ENCODE measurements around the gene SRD5A1. TPM values are rescaled to one million over a fixed set of nuclear protein-coding genes. Genes with fewer than 3 reads are reported as not detected.

SRD5A1 gene
- total RNA-seq, 4 donors from 2014 or later, result 3.0 to 7.5 (median 5.0) TPM

DNA sequence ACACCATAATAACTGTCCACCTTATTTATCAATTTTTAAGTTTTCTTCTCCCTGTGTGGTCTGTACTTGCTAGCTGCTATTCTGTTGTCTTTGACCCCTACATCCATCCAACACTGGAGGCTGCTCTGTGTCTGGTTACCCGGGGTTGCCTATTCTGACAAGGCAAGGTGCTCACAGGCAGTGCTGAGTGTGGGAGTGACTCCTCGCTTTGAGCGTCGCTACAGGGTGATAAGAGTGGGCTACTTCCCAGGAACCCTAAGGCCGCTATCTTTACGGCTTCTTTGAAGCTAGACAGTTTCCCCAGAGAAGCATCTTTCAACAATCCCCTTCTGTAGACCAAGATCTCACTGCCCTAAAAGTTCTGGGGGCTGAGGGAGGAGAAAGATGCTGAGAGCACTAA, 35.7 kb upstream of the SRD5A1 start:
- Histone ChIP-seq H3K27me3 (no peaks in the 10 kb centered on the region), H3K4me3 (replicated peaks in 1 of 3) (no peak overlapping the region), H3K27ac (no peak overlapping the region), H3K36me3 (peaks cover 32 to 46% of the 10 kb centered on the region in 2 donors), H3K9me3 (no peaks in the 10 kb centered on the region), H3K4me1 (no peaks in the 10 kb centered on the region)
- no peak for DNase-seq
- no peak for TF ChIP-seq POLR2A (IDR thresholded peaks at IDR 0.05)
- TF ChIP-seq, protein P1, sequence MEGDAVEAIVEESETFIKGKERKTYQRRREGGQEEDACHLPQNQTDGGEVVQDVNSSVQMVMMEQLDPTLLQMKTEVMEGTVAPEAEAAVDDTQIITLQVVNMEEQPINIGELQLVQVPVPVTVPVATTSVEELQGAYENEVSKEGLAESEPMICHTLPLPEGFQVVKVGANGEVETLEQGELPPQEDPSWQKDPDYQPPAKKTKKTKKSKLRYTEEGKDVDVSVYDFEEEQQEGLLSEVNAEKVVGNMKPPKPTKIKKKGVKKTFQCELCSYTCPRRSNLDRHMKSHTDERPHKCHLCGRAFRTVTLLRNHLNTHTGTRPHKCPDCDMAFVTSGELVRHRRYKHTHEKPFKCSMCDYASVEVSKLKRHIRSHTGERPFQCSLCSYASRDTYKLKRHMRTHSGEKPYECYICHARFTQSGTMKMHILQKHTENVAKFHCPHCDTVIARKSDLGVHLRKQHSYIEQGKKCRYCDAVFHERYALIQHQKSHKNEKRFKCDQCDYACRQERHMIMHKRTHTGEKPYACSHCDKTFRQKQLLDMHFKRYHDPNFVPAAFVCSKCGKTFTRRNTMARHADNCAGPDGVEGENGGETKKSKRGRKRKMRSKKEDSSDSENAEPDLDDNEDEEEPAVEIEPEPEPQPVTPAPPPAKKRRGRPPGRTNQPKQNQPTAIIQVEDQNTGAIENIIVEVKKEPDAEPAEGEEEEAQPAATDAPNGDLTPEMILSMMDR (IDR thresholded peaks at IDR 0.05), result no peak
- 87 to 96% methylated on average over 6 of the region's 6 CpGs for WGBS, 2 donors
- intact Hi-C loops (cut with DNase I), result no loop called here

DNA sequence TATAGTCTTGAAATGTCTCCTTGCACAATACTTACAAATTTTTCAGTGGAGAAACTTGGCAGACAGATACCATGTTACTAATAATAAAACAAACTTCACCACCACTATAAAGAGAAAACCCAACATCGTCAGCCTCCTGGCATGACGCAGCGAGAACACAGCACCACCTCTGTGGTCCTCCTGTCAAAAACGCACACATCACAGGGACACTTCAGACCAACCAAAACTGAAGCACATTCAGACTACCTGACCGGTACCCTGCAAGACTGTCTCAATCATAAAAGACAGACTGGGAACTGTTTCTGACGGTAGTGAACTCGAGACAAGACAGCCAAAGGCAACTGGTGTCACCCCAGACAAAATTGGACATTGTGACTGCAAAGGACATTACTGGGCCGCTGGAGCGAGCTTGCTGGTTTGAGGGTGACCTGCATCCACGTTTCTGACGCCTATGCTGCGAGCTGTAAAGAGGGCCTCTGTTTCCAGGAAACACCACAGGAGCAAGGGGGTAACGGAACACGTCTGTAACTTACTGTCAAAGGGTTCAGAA, 34.8 kb upstream of the SRD5A1 start:
- 83 to 94% methylated on average over 13 to 14 of the region's 14 CpGs for WGBS, 2 donors
- intact Hi-C loops (cut with DNase I), result no loop called here
- H3K4me3 ChIP-seq (replicated peaks in 1 of 3), result no peak overlapping the region
- peaks cover 37 to 46% of the 10 kb centered on the region in 2 donors for H3K36me3 ChIP-seq
- H3K27ac ChIP-seq, result no peak overlapping the region
- no peak for TF ChIP-seq POLR2A (IDR thresholded peaks at IDR 0.05)
- TF ChIP-seq, protein P1 (IDR thresholded peaks at IDR 0.05), result no peak
- DNase-seq, result no peak
- H3K9me3 ChIP-seq, result no peaks in the 10 kb centered on the region
- H3K27me3 ChIP-seq, result no peaks in the 10 kb centered on the region
- no peaks in the 10 kb centered on the region for H3K4me1 ChIP-seq

DNA sequence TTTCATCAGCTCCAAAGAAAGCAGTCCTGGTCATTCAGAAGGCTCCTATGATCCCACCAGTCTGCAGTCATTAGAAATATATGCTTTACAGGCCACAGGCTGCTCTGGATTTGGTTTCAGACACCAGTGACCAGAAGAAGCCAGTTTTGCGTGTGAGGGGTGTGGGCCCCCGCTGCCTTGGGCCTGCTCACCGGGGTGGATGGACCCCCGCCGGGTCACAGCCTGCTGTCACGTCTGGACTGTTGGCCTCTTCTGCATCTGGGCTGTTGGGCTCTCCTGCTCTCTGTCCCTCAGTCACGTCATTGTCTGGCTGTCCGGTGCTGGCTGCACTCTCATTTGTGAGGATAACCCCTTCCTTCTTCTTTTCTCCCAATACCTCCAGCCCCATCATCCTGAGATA, 33.5 kb upstream of the SRD5A1 start:
- Histone ChIP-seq H3K9me3 (no peaks in the 10 kb centered on the region), H3K36me3 (peaks cover 44 to 58% of the 10 kb centered on the region in 2 donors)

DNA sequence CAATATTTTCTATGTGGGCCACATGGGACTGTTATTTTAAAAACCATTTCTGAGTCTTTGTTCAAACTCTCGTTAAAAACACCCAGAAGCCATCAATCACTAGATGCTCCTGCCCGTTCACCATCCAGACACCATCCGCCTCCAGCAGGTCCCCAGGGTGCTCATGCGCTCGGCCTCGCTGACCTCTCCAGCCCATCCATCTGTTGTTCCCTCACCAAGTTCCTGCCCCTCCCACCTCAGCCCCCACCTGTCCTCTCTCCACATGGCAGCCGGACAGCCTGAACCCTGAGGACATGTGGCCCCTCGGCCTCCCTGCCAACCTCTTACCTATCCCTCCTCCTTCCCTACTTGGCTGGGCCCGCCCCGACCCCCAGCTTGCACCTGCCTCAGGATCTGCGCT, 32.0 kb upstream of the SRD5A1 start:
- no peaks in the 10 kb centered on the region for H3K9me3 ChIP-seq
- WGBS, 2 donors, result 90% methylated on average over 11 of the region's 11 CpGs
- no peak overlapping the region for H3K4me3 ChIP-seq (replicated peaks in 1 of 3)
- TF ChIP-seq, protein P1 (IDR thresholded peaks at IDR 0.05), result no peak
- no peak for TF ChIP-seq POLR2A (IDR thresholded peaks at IDR 0.05)
- no peak for DNase-seq
- intact Hi-C loops (cut with DNase I), result no loop called here
- H3K27ac ChIP-seq, result no peak overlapping the region
- peaks cover 56 to 66% of the 10 kb centered on the region in 2 donors for H3K36me3 ChIP-seq
- no peaks in the 10 kb centered on the region for H3K27me3 ChIP-seq
- no peaks in the 10 kb centered on the region for H3K4me1 ChIP-seq

More for the DNA sequence above, 33.5 kb upstream of the SRD5A1 start:
- no peak overlapping the region for H3K27ac ChIP-seq
- TF ChIP-seq, protein P1 (IDR thresholded peaks at IDR 0.05), result no peak
- TF ChIP-seq POLR2A (IDR thresholded peaks at IDR 0.05), result no peak
- intact Hi-C loops (cut with DNase I), result no loop called here
- 87 to 91% methylated on average over 8 of the region's 8 CpGs for WGBS, 2 donors
- DNase-seq, result no peak
- H3K4me3 ChIP-seq (replicated peaks in 1 of 3), result no peak overlapping the region
- no peaks in the 10 kb centered on the region for H3K4me1 ChIP-seq
- H3K27me3 ChIP-seq, result no peaks in the 10 kb centered on the region

DNA sequence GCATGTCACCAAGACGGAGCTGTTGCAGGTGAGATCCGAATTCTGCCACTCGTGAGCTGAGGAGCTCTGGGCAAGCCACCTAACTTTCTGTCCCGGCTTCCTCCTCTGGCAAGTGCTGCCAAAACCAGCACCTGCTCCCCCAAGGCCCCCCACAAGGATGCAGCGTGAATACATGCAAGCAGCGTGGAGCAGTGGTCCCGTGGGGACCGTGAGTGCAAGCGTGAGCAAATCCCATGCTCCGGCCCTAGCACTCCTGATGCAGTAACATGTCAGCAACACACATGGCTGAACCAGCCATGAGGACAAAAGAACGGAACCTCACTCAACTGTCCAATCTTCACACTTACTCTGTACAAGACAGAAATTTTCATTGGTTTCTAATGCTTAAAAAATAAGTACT, 31.4 kb upstream of the SRD5A1 start:
- Histone ChIP-seq H3K4me1 (no peaks in the 10 kb centered on the region), H3K9me3 (no peaks in the 10 kb centered on the region), H3K27ac (no peak overlapping the region), H3K4me3 (replicated peaks in 1 of 3) (no peak overlapping the region), H3K27me3 (no peaks in the 10 kb centered on the region), H3K36me3 (peaks cover 58 to 66% of the 10 kb centered on the region in 2 donors)
- intact Hi-C loops (cut with DNase I), result no loop called here
- DNase-seq, result no peak
- 95 to 97% methylated on average over 11 of the region's 11 CpGs for WGBS, 2 donors
- TF ChIP-seq, protein P1 (IDR thresholded peaks at IDR 0.05), result no peak
- TF ChIP-seq POLR2A (IDR thresholded peaks at IDR 0.05), result no peak
